Erythroblast (primary cell): Measurements from ENCODE around the gene EML1.

ENCODE experiments used
- GATA1 ChIP-seq: IDR thresholded peaks from 2 replicates; pipeline ENCODE4 v1.6.1; 2011; ENCODE audit warnings: low read depth, mild to moderate bottlenecking, control low read depth, low read length, moderate library complexity
- POLR2A ChIP-seq: IDR thresholded peaks from 2 replicates; pipeline ENCODE4 v1.6.1; 2011; ENCODE audit warnings: mild to moderate bottlenecking, low read length

- TF ChIP-seq POLR2A: no peak
- TF ChIP-seq GATA1: no peak
Observed at GRCh38 chr14:99875836-99876235, 82.6 kb downstream of the EML1 start.
